ENCODE measurements around the gene MS4A15.
A peak's percentile ranks its signal among the peaks of the same experiment; 100 is the strongest.

Gene MS4A15

GRCh38 chr11:60777572-60777971 is 20.9 kb downstream of the MS4A15 start:
- peak; percentile 98 for DNase-seq (ENCODE audit: low spot score)

GRCh38 chr11:60780065-60780464 is 23.4 kb downstream of the MS4A15 start:
- DNase-seq (ENCODE audit: low spot score), result no peak

DNA sequence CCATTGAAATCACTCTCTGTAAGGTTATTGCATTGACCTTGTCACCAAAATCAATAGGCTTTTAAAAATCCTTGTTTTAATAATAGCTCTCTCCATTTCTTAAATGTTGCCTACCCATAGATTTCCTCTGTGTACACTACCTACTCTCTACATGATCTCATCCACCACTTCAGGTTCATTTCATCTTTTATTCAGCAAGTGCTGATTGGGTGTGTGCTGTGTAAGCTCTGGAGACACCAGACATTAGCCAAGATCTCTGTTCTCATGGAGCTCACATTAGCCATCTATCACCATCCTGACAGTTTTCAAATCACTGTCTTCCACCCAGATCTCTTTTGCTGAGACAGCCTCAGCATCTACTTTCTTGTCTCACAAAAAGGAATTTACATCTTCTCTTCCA is 24.1 kb downstream of the MS4A15 start:
- DNase-seq (ENCODE audit: low spot score), result no peak

DNA sequence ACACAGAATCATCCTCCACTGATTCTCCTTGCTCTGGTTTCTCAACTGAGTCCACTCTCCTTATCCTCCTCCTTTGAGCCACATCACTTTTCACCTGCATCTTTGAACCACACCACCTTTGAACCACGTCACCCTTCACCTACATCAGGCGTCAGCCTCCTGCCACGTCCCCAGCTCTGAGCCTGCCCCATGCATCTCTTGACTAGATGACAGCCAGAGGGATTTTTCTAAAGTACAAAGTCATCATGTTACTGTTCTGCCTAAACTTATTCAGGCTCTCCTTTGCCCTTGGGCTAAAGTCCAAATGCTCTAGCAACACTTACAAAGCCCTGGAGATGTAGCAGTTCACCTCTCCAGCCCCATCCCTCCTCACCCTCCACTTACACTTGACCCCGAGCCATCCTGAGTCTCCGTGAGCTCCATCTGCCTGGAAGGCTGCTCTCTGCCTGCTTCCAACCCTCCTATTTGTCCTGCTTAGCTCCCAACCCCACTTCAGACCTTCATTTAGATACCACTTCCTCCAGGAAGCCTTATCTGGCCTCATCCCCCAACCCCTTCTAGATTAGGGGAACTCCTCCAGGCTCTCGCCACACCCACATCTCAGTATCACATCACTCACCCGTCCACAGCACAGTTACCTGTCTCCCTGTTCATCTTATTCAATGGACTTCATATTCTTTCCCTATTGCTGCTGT is 24.8 kb downstream of the MS4A15 start:
- no peak for DNase-seq (ENCODE audit: low spot score)

- no peak for DNase-seq (ENCODE audit: low spot score)
Observed at GRCh38 chr11:60781981-60782316, 25.3 kb downstream of the MS4A15 start.

GRCh38 chr11:60782393-60783140 is 25.9 kb downstream of the MS4A15 start:
- no peak for DNase-seq (ENCODE audit: low spot score)

- no peak for DNase-seq (ENCODE audit: low spot score)
Observed at GRCh38 chr11:60783141-60783484, 26.4 kb downstream of the MS4A15 start.

- DNase-seq (ENCODE audit: low spot score), result no peak
Observed at GRCh38 chr11:60783911-60784310, 27.2 kb downstream of the MS4A15 start.

GRCh38 chr11:60785136-60785535 is 28.5 kb downstream of the MS4A15 start, which contains the start of gene MS4A10:
Gene MS4A10, plus strand, starts transcription at chr11:60785333. Its CDS starts 5,003 bp downstream, at chr11:60790336.
- no peak for DNase-seq (ENCODE audit: low spot score)

DNA sequence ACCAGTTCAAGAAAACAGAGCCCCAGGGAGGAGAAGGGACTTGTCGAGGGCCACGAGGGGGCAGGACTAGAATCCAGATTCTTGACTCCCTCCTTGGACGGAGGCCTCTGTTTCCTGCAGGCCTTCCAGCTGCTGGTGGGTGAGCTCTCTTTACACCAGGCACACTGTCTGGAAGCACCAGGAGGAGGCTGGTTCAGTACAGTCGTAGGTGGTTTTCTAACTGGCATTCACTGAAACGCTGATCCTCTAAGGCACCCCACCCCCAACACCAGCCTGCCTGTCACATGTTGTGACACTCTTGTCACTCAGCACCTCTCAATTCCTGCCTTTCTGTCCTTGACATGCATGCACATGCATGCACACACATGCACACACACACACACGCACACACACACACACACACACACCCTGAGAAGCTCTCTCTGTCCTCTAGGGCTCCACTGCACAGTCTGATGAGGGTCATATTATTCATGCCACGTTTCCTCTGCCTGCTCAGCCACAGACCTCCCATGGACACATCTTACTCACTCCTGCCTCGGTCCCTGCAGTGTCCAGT is 29.2 kb downstream of the MS4A15 start:
- DNase-seq (ENCODE audit: low spot score), result no peak

GRCh38 chr11:60786811-60787567 is 30.3 kb downstream of the MS4A15 start:
- peak; percentile 94 for DNase-seq (ENCODE audit: low spot score)

GRCh38 chr11:60788401-60789125 is 31.9 kb downstream of the MS4A15 start:
- no peak for DNase-seq (ENCODE audit: low spot score)

DNA sequence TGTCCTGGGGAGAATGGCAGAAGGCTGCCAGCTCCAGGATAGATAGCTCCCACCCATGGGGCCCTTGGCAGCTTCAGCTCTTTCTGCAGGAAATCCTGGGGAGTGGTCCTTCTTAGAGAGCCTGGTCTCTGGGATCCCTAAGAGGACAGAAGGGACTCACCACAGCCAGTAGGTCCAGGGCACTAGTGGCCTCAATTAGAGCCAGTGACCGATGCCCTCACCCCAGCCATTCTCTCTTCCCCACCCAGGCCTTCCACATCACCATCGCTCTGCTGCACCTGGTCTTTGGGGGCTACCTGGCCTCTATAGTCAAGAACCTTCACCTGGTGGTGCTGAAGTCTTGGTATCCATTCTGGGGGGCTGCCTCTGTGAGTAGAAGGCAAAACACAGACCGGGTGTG is 34.1 kb downstream of the MS4A15 start:
- no peak for DNase-seq (ENCODE audit: low spot score)

DNA sequence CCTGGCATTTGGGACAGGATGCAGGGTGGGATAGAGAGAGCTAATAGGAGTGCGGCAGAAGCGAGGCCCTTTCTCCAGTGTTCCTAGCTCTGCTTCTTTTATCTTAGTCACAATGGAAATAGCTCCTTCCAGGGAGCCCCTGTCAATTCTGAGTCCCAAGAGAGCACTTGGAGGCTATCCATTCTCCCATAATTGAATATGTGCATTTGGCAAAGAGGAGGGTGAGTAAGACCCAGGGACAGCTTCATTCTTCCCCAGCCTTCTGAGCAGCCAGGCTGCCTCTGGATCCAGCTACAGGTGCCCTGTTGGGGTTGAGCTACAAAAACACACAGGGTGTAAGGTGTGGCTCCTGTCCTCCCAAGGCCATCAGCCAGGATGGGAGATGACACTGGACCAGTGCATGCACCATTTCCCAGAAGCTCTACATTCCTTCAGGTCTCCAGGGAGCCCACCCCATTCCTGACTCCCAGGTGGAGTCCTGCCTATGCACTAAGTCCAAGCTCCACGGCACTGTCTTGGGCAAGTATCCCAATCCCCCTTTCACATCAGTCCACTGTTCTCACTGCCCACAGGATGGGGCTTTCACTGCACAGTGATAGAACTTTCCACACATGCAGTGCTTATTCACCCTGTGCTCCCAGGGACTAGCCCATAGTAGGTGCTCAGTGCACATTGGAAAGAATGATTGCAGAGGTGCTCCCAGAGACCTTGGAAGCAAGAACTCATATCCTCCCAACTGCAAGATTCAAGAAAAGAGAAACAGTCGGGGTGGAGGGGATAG is 34.7 kb downstream of the MS4A15 start:
- DNase-seq (ENCODE audit: low spot score), result no peak

GRCh38 chr11:60792521-60792920 is 35.9 kb downstream of the MS4A15 start:
- DNase-seq (ENCODE audit: low spot score), result no peak

DNA sequence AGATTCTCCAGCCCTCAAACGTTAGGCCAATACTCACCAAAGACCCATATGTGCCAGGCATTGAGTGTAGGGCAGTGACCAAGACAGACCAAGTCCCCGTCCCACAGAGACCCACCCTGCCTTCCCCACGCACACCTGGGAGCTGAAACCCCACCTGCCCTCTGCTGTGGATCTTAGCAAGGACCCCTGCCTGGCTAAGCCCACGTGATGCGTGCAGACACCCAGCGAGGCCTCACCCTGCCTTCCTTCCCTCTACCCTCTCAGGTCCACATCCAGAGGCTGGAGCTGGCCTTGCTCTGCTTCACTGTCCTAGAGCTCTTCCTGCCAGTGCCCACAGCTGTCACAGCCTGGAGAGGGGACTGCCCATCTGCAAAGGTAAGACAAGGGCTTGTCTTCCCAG is 38.6 kb downstream of the MS4A15 start:
- no peak for DNase-seq (ENCODE audit: low spot score)

GRCh38 chr11:60797846-60798630 is 41.4 kb downstream of the MS4A15 start:
- no peak for DNase-seq (ENCODE audit: low spot score)

- DNase-seq (ENCODE audit: low spot score), result no peak
Observed at GRCh38 chr11:60798631-60799030, 42.0 kb downstream of the MS4A15 start.

DNA sequence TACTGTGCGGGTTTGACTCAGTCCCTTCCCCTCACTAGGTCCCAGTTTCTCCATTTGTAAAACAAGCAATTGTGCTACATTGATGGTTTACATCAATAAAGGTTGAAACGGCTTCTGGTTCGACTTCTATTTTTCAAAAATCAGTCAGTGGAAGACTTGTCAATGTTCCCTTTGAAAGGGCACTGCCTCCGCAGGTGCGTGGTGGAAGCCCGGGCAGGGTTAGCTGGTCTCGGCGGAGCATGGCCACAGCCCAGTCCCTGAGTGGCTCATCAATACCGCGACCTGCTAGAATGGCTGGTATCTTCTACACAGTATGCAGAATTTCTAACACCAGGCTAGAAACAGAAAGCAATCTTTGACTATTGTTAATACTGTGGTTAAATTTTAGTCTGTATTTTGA is 44.5 kb downstream of the MS4A15 start:
- DNase-seq (ENCODE audit: low spot score), result no peak

DNA sequence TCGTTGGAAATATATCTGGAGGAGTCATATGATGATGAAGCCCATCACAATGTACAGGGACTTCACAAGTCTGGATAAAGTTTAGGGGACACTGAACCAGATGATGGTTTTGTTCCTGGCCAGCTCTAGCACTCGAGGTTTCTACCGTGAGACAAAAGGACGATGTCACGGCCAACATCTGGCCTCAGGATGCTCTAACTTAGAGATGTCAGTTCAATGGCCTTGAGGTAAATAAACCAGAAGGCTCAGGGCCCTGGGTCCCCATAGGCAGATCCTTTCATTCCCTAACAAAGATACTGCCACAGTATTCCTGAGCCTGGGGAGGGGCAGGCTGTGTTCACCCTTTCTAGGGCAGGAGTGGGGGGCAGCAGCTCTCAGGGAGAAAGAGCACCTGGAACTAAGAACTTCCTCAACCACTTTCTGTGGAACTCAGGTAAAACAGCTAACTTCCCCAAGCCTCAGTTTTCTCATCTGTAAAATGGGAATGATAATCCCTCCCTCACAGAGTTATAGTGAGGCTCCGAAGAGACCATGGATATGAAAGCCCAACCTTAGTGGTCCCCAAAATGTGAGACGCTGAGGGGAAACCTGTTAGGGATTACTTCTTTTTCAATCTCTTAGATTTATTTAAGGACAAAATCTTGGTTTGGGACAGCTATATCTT is 46.7 kb downstream of the MS4A15 start:
- DNase-seq (ENCODE audit: low spot score), result no peak
